ENCODE data around the gene DHX38. TPM values are rescaled to one million over a fixed set of nuclear protein-coding genes. Genes with fewer than 3 reads are reported as not detected.

Gene DHX38
- total RNA-seq, 4 donors from 2014 or later: 74.1 to 111 (median 81.0) TPM

DNA sequence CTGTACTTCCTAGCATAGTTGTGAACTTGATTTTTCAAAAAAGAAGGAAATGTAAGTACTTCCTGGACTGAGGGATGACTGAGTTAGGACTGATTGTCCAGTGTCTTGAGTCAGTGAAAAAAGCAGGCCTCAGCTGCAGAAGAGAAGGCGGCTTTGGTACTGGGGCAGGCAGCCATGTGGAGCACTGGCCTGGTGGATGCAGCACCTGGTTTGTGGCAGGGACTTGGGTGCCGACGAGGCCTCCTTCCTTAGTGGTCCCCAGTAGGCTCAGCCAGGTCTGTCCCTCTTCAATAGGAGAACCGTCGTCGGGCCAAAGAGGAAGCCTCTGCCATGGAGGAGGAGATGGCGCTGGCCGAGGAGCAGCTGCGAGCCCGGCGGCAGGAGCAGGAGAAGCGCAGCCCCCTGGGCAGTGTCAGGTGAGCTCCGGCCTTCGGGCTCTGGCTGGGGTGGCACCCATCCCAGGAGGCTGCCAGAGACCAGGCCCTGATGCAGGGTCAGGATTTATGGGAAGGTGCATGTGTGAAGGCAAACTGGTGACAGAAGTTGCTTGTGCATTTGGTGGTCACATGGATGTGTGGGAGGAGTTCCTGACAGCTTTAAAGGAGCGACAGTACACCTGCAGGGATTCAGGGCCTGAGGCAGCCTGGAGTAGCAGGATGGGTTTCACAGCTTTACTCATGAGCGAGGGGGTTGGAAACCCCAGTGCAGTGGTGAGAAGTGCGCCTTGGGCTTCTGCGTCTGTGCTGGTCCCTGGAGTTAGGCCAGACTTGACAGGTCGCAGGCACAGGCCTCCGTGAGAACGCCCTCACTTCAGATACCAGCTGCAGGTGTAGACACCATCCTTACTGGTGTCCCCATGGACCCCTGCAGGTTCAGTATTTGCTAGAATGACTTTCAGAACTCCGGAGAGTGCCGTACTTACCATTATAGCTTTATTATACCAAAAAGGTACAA lies 17.3 kb downstream of the DHX38 start:
- DNase-seq (ENCODE audit: low spot score in 2 of 2): no peak
- Histone ChIP-seq H3K27ac (no peak overlapping the region), H3K4me3 (no peak overlapping the region), H3K9me3 (peaks cover 0 to 9% (median 0%) of the 10 kb centered on the region in 4 donors), H3K27me3 (no peaks in the 10 kb centered on the region), H3K4me1 (no peaks in the 10 kb centered on the region), H3K36me3 (peaks cover 5 to 84% (median 46%) of the 10 kb centered on the region in 3 donors)
- TF ChIP-seq, protein P1, sequence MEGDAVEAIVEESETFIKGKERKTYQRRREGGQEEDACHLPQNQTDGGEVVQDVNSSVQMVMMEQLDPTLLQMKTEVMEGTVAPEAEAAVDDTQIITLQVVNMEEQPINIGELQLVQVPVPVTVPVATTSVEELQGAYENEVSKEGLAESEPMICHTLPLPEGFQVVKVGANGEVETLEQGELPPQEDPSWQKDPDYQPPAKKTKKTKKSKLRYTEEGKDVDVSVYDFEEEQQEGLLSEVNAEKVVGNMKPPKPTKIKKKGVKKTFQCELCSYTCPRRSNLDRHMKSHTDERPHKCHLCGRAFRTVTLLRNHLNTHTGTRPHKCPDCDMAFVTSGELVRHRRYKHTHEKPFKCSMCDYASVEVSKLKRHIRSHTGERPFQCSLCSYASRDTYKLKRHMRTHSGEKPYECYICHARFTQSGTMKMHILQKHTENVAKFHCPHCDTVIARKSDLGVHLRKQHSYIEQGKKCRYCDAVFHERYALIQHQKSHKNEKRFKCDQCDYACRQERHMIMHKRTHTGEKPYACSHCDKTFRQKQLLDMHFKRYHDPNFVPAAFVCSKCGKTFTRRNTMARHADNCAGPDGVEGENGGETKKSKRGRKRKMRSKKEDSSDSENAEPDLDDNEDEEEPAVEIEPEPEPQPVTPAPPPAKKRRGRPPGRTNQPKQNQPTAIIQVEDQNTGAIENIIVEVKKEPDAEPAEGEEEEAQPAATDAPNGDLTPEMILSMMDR (IDR thresholded peaks at IDR 0.05): no peak
- TF ChIP-seq POLR2A (IDR thresholded peaks at IDR 0.05) (no peak), EP300 (IDR thresholded peaks at IDR 0.05) (no peak)
- WGBS, 2 donors: 92 to 98% methylated on average over 14 to 23 of the region's 23 CpGs

DNA sequence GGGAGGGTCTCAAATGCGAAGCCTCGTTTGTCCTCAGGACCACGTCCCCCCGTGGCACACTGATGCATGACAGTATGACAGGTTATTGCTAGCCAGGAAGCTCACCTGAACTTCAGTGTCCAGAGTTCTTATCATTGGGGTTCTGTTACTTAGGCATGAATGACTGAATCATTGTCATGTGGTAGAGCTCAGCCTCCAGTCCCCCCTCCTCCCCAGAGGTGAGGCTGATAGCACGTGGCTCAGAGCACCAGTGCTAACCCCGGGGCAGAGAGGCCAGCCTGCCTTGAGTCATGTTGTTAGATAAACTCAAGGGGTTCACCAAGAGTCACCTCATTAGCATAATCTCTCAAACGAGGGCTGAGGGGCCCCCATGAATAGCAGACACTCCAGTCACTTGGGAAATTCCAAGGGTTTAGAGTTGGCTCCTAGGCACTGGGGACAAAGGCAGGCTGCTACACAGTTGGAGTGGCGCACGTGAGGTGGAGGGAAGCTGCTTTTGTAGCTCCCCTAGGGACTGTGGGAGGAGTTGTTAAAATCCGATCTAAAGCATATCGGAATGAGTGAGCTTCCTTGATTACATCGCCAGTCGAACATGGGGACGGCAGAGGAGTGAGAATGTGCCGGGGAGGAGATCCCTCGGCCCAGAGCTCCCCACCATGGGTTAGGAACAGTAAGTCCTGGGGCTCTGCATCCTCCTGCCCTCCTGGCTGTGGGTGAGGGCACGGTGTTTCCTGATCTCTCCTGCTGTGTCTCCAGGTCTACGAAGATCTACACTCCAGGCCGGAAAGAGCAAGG lies 18.2 kb downstream of the DHX38 start:
- Histone ChIP-seq H3K9me3 (peaks cover 0 to 9% (median 0%) of the 10 kb centered on the region in 4 donors), H3K4me3 (no peak overlapping the region), H3K27ac (no peak overlapping the region), H3K4me1 (no peaks in the 10 kb centered on the region), H3K36me3 (peaks cover 5 to 75% (median 40%) of the 10 kb centered on the region in 3 donors), H3K27me3 (no peaks in the 10 kb centered on the region)
- DNase-seq (ENCODE audit: low spot score in 2 of 2): no peak
- WGBS, 2 donors: 80 to 82% methylated on average over 19 of the region's 19 CpGs
- TF ChIP-seq, protein P1 (IDR thresholded peaks at IDR 0.05): no peak
- no peak for TF ChIP-seq EP300 (IDR thresholded peaks at IDR 0.05)
- no peak for TF ChIP-seq POLR2A (IDR thresholded peaks at IDR 0.05)

DNA sequence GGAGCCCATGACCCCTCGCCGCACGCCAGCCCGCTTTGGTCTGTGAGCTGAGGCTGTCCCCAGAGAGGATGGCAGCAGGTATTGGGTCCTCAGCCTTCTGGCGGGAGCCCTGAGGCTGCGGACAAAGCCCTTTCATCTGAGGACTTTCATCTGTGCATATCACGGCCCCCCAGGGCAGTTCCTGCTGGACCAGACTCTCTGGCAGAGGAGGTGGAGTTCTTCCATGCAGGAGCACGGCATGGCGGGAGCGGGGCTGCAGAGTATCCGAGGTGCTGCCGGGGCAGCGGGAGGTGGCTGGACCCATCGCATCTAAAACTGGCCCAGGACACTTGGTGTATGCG lies 18.8 kb downstream of the DHX38 start:
- H3K27me3 ChIP-seq: no peaks in the 10 kb centered on the region
- H3K36me3 ChIP-seq: peaks cover 5 to 69% (median 34%) of the 10 kb centered on the region in 3 donors
- H3K27ac ChIP-seq: no peak overlapping the region
- TF ChIP-seq, protein P1 (IDR thresholded peaks at IDR 0.05): no peak
- no peak for TF ChIP-seq EP300 (IDR thresholded peaks at IDR 0.05)
- no peak for TF ChIP-seq POLR2A (IDR thresholded peaks at IDR 0.05)
- H3K4me3 ChIP-seq: no peak overlapping the region
- DNase-seq (ENCODE audit: low spot score in 2 of 2): no peak
- no peaks in the 10 kb centered on the region for H3K4me1 ChIP-seq
- peaks cover 0 to 9% (median 0%) of the 10 kb centered on the region in 4 donors for H3K9me3 ChIP-seq
- 93 to 94% methylated on average over 15 of the region's 15 CpGs for WGBS, 2 donors

DNA sequence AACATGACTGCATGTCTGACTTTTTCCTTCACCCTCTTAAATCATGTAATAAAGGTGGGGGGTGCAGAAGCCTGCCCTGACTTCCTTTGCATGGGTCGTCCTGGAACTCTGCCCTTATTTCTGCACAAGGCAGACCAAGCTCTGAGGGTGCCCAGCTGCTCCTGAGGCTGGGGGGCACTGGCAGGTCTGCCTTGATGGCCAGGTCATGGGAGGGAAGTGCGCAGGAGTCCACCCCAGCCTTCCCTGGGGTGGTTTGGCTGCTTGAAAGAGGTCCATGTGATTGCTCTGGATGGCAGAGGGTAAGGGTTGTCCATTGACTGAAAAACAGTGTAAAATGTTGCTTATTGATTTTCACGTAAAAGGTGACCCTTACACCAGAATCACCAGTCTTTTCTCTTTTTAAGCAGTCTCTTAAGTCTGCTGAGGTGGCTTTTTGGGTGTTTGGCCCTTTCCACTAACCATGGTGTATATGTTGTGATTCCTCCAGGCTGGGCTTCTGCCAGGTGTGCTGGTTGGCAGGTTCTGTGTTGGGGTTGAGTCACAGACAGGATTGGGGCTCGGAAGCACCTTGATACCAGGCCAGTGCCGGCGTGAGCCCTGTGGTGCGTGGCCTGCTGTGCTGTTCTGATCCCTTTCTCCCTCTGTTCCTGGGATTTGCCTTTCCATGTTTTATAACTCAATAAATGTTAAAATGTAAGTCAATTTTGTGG lies 19.4 kb downstream of the DHX38 start:
- no peak for TF ChIP-seq EP300 (IDR thresholded peaks at IDR 0.05)
- TF ChIP-seq, protein P1 (IDR thresholded peaks at IDR 0.05): no peak
- H3K4me1 ChIP-seq: no peaks in the 10 kb centered on the region
- DNase-seq (ENCODE audit: low spot score in 2 of 2): no peak
- peaks cover 5 to 63% (median 28%) of the 10 kb centered on the region in 3 donors for H3K36me3 ChIP-seq
- no peak overlapping the region for H3K4me3 ChIP-seq
- no peaks in the 10 kb centered on the region for H3K27me3 ChIP-seq
- 91 to 93% methylated on average over 7 of the region's 7 CpGs for WGBS, 2 donors
- peaks cover 0 to 9% (median 0%) of the 10 kb centered on the region in 4 donors for H3K9me3 ChIP-seq
- no peak overlapping the region for H3K27ac ChIP-seq
